Stimulated activated CD4-positive, alpha-beta T cell treated with anti-CD3 and anti-CD28 coated beads, Interleukin-12 subunit alpha, Interleukin-12 subunit beta, amount 100 ng/mL, for 24 hours (primary cell): ENCODE data around the gene DLX2.

Experiments used
- DNase-seq, 2 experiments: peaks; one replicate each; pipeline ENCODE4 v3.0.0-alpha.2; 2020; ENCODE audit warnings: low read depth in 2 of 2

Gene DLX2

DNA sequence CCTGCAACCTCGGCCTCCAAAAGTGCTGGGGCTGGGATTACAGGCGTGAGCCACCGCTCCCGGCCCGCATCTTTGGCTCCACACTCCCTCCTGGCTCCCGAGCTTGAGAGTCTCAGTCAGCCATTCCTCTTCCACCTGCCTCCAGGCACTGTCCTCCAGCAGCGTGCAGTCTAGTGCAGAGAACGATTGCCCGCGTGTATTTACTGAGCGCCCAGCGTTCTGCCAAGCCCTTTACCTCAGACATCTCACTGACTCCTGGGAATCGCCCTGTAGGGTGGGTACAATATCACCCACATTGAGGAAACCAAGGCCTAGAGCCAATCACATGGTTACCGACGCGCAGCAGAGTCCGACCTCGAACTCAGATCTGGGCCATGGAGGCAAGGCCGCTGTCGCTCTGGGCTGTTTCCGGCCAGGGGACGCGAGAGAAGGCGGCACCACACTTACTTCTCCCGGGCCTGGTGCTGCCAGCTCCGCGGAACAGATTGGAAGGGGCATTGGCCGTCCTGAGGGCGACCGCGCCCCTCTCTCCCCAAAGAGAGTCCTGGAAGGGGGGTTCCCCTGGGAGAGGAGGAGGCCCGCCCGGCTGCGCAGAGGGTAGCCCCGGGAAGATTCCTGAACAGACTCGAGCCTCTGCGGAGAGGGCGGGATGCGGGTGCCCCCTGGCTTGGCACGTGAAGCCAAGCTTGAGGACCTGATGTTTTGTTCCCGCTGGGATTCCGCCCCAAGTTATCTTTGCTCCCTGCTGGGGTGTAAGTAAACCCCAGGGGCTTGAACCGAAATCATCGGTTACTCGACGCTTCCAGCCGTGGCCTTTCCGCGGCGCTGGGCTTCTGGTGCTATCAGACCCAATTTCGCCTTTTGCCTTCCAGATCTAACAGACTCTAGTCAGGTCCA is 5.2 kb upstream of the DLX2 start:
- DNase-seq = no peak

- no peak for DNase-seq
Observed at GRCh38 chr2:172106108-172106961, 3.6 kb upstream of the DLX2 start.

DNA sequence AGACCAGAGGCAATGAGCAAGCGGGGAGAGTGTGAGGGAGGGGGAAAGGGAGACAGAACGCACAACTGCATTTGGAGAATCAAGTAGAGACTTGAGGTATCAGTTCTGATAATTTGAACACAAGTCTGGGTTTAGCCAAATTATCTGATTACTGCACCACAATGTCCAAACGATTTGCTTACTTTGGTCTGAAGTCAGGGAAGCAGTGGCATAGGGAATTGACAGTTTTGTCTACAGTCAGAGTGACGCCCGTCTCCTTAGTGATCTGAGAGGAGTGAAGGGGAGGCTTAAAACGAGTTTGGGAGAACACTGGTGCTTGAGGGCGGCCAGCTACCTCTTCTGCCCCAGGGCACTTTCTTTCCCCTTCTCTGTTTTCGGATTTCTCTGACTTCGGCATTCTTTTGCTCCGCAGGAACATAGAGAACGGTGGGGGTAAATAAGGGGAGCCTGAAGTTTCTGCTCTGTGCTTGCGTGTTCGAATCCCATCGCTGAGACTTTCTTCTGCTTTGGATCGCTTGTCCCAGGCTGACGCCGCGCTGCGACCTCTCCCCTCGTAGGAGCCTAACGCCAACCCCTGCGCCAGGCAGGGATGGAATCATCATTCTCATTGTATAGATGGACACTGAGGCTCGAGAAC is 2.9 kb upstream of the DLX2 start:
- no peak for DNase-seq

GRCh38 chr2:172103471-172104272 is 972 bp upstream of the DLX2 start:
- DNase-seq = peak in 1 of 2 experiments; percentile 65

DNA sequence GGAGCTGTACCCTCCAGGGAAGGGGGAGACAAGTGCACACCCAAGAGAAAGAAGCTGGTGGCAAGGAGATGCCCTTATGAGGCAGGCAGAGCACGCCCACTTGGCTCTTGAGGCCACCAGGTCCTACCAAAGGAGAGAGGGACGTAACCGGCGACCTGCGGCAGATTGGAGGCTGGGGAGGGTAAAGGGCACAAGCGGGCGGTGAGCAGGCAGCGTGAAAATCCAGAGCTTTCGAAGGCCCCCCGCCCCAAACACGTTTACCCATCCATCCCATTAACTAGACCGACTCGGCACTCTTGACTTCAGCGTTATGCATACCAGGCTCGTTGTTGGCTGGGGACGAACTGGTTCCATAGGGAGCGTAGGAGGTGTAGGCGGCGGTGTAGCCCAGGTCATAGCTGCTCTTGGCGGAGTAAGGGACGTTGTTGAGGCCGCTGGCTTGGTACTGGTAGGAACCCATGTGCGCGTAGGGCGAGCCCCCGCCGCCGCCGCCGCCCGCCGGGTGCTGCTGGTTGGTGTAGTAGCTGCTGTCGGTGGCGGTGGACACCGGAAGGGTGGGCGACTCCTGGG is 794 bp downstream of the DLX2 start:
- no peak for DNase-seq

GRCh38 chr2:172100935-172101820 is 1.5 kb downstream of the DLX2 start:
- DNase-seq = no peak

DNA sequence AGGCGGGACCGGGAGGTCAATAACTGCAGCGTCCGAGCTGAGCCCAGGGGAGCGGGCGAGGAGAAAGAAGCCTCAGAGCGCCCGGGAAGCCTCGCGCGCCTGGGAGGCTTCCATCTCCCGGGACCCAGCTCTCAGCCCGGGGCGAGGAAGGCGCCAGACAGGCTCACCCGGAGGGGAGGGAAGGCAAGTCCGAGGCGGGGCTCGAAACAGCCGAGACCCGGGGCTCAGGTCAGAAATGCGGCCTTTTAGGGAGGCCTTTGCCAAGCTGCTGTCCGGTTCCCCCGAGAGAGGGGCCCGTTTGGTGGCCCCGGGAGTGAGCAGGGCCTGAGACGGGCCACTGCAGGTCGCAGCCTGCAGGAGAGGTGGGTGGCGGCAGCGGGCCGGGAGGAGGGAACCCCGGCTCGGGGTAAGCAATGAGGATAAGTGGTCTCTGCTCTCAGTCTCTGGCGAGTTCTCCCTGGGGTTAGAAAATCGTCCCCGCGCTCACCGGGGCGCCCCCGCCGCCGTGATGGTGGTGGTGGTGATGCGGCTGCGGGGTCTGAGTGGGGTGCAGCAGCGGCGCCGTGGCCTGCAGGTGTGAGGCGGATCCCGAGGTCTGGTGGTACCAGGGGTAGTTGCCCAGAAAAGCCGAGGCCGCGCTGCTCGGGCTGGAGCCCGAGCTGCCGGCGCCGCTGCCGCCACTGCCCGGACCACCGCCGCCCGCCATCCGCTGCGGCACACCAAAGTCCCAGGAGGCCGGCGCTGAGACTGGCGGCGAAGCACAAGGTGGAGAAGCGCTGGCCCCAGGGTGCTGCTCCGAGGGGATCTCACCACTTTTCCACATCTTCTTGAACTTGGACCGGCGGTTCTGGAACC is 2.4 kb downstream of the DLX2 start:
- DNase-seq = no peak

- no peak for DNase-seq
Observed at GRCh38 chr2:172099472-172100079, 3.1 kb downstream of the DLX2 start.

GRCh38 chr2:172098650-172099471 is 3.8 kb downstream of the DLX2 start:
- no peak for DNase-seq

DNA sequence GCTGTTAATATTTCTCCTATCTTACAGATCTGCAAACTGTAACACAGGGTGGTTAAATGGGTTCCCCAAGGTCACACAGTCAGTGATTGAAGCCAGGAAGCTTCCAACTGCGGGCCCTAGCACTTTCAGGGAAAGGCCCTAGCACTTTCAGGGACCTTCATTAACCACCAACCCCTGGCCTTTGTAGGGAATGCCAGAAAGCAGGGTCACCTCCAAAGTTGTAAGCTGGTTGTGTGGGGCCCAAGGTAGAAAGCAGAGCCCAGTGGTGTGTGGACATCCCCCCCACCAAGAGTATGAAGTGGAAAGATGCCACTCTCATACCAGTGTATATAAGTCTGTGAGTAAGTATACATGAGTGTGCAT is 4.4 kb downstream of the DLX2 start:
- no peak for DNase-seq

DNA sequence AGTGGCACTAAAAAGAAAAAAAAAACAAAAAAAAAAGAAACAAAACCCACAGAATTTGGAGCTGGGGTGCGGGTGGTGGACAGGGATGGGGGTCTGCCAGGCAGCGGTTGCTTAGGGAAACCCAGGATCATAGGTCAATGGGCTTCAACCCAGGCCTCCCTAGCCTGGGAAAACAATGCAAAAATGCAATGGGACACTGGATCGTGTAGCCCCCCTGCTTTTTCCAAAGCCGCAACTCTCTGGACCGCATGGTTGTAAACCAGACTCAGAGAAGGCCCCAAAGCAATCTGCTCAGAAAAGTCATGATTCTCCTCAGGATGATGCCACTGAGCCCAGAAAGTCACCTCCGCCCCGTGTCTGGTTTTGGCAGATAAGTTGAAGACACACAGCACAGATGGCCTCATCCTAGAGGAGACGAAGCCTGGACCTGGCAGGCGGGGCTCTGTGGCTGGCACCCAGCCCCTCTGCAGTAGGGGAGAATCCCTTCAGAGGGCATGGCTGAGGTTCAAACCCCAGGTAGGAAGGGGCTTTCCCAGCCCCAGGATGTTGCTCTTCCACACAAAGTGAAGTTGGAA is 5.1 kb downstream of the DLX2 start:
- DNase-seq = no peak

DNA sequence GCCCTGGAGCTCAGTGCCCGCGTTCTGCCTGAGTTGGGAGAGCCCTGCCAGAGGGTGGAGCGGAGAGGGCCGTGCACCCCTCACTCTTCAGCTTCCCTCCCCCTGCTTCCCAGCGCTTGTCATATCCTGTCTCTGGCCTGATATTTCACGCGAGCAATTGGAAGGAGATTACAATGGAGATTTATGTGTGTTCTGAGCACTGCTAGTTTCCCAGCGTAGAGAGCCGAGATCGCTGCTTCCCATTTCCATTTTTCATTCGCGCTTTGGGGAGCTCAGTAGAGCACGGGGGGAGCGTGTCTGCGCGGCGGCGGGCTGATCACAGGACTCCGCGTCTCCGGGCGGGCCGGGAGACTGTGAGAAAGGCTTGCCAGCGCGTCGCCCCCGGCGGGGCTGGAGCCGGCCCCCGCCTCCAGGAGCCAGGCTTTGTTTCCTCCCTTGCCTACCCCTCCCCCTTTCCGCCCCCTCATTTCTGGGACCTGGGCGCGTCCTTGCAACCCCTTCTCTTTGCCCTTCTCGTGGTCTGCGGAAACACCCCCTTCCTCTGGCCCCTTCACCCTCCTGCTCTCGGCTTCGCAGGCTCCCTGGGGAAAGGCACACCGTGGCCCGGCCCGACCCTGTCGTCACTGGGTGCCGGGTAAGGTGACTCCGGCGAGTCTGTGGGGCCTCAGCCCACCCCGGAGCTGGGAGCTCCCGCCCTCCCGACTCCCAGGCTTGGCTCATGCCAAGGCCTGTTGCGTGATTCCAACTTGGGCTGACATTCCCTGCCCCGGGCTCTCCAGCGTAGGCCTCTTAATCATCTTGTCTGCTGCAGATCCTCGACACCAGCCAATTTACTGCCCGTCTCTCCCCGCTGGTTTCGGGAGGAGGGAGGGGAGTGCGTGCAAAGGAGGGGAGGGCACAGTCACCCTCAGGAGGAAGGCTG is 5.8 kb downstream of the DLX2 start:
- no peak for DNase-seq

DNA sequence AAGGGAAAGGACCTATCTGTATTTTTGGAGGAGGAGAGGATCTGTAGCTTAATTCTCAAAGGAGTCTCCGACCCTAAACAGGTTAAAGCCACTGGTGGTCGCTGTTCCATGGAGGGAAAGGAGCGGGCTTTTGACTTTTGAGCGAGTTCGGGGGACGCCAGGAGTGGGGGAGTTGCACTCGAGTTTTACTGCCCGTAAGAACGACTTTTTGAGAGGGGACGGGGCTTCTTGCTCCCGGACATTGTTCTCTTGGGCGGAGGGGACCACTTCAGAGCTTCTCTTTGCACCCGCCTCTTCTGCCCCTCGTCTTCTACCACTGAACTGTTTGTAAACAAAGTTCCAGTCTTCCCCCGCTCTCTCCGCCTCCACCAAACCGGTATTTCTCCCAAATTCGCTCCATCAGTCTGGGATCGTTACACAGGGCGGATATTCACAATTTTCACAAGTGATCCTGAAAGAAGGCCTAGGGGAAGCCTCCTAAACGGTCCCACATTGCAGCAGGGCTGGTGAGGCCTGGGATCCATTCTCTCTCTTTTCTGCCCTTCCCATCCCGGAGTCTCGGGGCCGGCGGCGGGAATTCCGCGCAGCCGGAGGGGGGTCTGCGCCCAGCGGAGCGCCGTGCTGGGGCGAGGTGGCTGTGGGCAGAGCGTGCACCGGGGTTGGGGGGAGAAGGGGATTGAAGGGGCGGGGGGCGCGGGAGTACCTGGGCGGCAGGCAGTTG is 6.6 kb downstream of the DLX2 start:
- DNase-seq = no peak

DNA sequence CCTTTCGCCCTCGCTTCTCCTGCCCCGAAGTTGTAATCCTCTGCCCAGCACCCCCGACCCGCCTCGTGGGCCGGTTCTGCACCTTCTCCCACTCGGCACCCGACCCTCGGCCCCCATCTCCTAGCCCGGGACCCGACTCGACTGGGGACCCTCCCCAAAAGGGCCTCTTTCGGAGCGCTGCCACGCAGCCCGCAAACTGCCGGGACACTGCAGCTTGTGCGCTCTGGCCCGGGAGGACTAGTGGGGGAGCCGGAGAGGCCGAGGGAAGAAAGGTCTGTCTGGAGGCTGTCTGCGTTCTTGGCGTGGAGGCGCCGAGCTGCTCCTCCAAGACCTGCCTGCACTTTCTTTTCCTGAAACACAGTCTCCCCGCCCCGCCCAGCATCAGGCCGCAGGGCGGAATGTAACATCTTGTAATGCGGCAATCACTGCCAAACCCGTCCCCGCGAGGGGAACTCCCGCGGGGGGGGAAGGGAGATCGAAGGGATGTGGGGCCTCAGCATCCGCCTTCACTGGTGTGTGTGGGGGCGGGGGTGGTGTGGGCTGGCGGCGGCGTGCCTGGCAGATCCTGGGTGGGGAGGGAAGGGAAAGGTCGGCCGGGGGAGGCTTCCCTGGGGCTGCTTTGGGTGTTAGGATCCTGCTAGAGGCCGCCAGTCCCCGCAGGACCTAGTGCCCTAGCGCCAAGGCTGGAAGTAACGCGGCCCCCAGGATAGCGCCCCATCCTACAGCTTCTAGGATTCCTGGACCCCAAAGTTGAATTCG is 7.4 kb downstream of the DLX2 start:
- DNase-seq = no peak
